ENCODE measurements around the gene DYNLT4.
A peak's percentile ranks its signal among the peaks of the same experiment; 100 is the strongest.
"Not testable (repeated sequence)": the region's sequence is repeated elsewhere in the genome, so short reads cannot be mapped to it uniquely, and the experiment has no call there.

The DYNLT4 gene

DNA sequence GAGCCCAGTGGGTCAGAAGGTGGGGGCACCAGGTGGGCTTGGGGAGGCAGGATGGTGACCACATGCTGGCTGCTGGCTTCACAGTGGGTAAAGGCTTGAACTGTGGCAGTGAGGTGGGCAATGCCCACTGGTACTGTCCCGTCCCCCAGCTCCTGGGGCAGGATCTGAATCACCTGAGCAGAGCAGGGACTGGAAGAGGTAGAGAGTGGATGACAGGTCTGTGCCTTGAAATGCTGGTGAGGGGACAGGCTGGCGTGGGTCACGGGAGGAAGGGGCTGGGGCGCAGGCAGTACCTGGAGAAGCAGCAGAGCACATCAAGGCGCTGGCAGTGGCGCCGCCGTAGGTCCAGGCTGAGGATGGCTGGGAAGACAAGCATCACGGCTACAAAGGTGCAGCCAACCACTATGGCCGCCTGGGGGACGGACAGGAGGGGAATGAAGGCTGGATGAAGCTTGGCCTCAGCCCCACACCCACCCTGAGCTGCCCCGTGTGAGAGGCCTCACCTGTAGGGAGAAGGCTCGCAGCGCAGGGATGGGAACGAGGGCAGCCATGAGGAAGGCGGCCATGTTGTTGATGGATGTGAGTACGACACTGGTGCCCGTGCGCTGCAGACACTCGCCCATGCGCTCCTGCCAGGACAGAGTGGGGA lies 21.0 kb upstream of the DYNLT4 start:
- no peak for DNase-seq

GRCh38 chr1:44827197-44828002 lies 20.2 kb upstream of the DYNLT4 start:
- DNase-seq = no peak

GRCh38 chr1:44826375-44827196 lies 19.4 kb upstream of the DYNLT4 start:
- no peak for DNase-seq

- DNase-seq = not testable (repeated sequence)
These were observed 17.2 kb upstream of the DYNLT4 start for GRCh38 chr1:44824392-44824791.

DNA sequence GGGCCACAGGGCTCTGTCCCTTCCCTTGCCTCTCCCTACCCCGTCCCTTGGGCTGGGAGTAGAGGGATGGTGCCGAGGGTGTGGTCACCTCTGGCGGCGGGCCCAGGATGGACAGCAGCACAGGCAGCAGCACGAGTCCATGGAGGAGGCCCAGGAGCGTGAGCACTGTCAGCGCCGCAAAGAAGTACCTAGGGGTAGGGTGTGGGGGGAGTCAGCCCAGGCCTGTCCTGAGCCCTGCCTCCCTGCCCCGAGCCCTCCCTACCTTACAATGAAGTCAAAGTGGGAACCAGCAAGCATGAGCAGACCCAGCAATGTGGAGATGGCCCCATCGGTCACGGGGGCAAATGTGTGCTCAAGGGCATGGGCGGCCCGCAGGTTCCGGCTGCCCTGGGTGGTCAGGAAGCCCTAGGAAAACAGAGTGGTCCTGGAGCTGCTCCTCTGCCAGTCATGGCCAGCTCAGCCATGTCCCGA lies 15.9 kb upstream of the DYNLT4 start:
- no peak for DNase-seq

GRCh38 chr1:44822131-44822701 lies 15.1 kb upstream of the DYNLT4 start:
- DNase-seq = no peak

DNA sequence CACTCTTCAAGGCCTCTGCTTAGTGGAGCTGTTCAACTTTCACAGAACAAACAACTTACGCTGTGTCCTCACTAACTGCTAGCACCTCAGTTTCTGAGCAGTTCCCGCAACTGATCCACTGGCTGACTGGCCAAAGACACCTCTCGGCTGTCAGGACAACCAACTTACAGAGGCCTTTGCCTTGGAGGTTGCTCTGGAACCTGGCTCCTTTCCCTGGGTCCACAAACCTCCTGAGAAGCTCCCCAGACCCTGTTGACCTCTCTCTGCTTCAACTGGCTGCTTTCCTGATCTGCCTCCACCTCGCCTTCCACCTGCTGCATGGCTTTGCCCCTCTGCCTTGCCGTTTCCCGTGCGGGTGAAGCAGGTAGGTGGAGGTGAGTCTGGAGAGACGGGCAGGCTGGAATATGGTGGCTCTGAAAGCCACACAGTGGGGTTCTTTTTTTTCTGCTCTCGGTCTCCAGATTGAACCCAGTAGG lies 14.1 kb upstream of the DYNLT4 start:
- no peak for DNase-seq

DNA sequence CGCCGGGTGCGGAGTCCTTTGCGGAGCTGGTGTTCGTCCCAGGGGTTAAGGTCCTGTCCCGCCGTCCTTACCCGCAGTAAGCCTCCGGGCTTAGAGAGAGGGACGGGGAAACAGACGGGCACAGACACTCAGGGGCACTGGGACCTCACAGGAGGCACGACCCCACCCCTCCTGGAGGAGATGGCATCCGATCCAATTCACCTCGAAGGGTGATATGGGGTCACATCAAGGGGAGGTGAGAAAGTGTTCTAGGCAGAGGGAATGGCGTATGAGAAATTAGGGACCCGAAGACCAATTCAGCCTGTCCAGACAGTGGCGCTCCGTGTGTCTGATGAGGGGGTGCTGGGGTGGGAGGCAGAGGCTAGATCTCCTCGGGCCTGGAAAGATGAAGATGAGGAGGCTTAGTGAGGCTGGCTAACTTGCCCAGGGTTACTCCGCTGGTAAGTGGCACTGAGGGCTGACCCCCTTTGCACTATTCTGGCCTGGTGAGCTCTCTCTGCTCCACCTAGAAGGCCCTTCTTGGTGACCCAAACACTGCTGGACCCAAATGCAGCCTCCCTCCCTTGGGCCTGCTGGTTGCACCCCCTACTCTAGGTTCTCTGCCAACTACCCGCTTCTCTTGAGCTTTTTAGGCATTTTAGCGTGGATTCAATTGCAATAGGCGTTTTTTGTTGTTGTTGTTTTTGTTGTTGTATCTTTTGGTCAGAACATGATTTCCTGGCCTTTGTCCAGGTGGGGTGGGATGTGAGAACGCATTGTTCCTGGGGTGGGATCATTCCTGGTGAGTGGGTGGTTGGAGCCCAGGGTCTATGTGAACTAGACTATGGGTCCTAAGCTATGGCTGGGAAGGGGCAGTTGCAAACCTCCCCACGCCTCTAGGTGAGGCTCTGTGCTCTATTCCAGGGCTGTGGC lies 13.4 kb upstream of the DYNLT4 start:
- no peak for DNase-seq

- DNase-seq = peak; percentile 72
These were observed 12.6 kb upstream of the DYNLT4 start for GRCh38 chr1:44819608-44820327.

DNA sequence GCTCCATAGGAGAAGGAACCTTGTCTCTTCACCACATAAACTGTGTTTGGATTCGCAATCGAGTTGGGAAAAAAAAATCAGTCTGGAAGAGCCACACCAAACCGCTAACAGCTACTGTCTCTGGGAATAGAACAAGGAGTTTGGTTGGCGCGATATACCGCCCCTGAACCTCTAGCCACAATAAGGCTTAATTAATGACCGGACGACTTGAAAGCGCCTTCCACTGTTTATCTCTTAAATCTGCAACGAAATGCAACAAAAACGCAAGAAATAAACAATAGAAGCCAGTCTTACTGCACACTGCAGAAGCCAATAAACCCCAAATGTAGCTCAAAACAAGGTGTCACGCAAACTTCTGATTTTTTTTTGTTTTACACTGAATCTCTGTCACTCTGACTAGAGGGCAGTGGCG lies 12.1 kb upstream of the DYNLT4 start:
- DNase-seq = no peak

DNA sequence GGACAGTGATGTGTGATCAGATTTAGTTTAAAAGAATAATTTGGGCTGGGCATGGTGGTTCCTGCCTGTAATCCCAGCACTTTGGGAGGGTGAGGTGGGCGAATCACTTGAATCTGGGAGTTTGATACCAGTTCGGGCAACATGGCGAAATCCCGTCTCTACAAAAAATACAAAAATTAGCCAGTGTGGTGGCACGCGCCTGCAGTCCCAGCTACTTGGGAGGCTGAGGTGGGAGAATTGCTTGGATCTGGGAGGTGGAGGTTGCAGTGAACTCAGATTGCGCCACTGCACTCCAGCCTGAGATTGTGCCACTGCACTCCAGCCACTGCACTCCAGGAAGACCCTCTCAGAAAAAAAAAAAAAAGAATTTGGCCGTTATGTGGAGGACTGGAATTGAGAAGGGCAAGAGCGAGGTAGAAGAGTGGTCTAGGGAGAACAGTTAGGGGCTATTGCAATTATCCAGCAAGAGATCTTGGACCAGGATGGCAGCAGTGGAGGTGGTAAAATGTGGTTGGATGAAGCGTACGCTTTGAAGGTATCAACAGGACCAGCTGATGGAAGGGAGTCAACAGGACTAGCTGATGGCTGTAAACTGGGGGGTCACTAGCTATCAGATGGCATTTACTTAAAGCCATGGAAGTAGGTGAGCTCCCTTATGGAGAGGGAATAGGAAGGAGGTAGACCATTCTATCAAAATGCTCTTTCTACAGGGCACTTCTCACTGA lies 10.8 kb upstream of the DYNLT4 start:
- DNase-seq = no peak

GRCh38 chr1:44817307-44817706 lies 10.2 kb upstream of the DYNLT4 start:
- no peak for DNase-seq

DNA sequence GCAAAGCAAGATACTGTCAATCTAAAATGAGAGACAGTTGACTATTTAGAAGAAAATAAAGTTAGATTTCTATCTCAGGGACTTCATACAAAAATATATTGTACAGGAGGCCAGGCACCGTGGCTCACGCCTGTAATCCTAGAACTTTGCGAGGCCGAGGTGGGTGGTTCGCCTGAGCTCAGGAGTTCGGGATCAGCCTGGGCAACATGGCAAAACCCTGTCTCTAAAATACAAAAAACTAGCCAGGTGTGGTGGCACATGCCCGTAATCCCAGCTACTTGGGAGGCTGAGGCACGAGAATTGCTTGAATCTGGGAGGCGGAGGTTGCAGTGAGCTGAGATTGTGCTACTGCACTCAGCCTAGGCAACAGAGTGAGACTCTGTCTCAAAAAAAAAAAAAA lies 8.8 kb upstream of the DYNLT4 start:
- DNase-seq = not testable (repeated sequence)

DNA sequence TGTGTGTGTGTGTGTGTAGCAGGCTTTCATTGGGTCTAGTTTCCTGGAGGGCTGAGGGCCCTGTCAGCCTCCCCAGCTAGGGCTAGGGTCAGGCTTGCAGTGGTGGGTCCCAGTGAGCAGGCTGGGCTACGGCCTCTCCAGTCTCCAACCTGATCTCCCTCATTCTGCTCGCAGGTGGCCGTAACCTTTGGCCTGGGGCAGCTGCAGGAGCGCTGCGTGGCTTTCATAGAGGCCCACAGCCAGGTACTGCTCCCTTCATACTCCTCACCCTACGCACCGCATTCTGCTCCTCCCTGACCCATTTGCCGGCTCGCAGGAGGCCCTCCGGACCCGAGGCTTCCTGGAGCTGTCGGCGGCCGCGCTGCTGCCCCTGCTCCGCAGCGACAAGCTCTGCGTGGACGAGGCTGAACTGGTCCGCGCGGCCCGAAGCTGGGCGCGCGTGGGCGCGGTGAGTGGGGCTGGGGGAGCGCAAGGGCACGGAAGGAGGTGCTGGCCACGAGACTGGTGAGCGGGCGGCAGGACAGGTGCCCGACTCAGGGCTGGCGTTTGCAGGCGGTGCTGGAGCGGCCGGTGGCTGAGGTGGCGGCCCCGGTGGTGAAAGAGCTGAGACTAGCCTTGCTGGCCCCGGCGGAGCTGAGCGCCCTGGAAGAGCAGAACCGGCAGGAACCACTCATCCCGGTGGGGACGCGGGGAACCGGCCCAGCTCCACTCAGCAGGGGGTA lies 5.8 kb upstream of the DYNLT4 start:
- DNase-seq = no peak

- no peak for DNase-seq
These were observed 4.1 kb upstream of the DYNLT4 start for GRCh38 chr1:44811234-44811633.

GRCh38 chr1:44810762-44811105 lies 3.6 kb upstream of the DYNLT4 start:
- not testable (repeated sequence) for DNase-seq

- no peak for DNase-seq
These were observed 3.1 kb upstream of the DYNLT4 start for GRCh38 chr1:44810101-44810761.

DNA sequence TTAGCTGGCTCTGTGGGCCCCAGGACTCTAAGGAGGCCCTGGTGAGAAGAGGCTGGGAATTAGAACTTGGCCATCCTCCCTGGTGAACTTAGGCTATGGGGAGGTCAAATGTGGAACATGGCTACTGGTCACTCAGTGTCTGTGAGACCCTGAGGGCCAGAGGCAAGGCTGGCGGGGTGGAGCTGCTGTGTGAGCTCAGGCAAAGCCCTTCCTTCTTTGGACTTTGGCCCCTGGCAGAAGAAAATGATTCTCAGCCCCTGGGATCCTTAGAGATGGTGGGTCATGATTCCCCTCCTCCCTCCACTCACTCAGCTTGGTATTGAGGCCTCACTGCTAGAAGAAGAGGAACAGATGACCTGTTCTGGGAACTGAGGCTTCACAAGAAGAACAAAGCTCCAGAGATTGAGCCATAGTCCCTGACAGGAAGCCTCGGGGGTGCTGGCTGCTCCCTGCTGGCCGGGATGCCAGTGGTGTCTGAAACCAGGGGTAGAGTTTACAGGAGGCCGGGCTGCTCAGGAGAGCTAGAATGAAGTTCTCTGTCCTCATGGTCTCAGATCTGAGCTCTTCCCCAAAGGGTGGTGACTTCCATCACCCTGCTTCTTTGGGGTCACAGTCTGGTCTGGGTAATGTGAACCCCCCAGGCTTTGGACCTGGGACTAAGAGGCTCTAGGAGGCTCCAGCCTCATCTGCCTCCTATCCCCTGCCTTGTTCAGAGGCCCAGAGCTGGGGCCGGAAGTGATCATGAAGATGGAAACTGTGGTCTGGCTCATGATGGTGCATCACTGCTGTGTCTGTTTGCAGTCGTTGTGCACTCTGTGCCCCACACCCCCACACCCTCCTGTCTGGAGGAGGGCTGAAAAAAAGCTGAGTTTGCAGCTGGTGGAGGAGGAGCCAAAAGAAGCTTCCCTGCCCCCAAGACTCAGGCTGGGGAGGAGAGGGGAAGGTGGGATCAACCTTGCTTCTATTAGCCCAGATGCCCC lies 2.1 kb upstream of the DYNLT4 start:
- DNase-seq = peak; percentile 81

Measured in activated effector memory CD4-positive, alpha-beta T cell treated with Interleukin-2 at 50 U/mL for 16 hours (primary cell).